Smooth muscle cell of bladder (primary cell): ENCODE data around the gene HEG1. TPM values are rescaled to one million over a fixed set of nuclear protein-coding genes. Genes with fewer than 3 reads are reported as not detected.

ENCODE experiments used
- total RNA-seq: library from RNA; depleted of rRNA; stranded (reverse); fragments of >200 nt; gene quantifications from 2 replicates; pipeline ENCODE4 v1.2.3, GENCODE V29; 2014

HEG1 gene, protein sequence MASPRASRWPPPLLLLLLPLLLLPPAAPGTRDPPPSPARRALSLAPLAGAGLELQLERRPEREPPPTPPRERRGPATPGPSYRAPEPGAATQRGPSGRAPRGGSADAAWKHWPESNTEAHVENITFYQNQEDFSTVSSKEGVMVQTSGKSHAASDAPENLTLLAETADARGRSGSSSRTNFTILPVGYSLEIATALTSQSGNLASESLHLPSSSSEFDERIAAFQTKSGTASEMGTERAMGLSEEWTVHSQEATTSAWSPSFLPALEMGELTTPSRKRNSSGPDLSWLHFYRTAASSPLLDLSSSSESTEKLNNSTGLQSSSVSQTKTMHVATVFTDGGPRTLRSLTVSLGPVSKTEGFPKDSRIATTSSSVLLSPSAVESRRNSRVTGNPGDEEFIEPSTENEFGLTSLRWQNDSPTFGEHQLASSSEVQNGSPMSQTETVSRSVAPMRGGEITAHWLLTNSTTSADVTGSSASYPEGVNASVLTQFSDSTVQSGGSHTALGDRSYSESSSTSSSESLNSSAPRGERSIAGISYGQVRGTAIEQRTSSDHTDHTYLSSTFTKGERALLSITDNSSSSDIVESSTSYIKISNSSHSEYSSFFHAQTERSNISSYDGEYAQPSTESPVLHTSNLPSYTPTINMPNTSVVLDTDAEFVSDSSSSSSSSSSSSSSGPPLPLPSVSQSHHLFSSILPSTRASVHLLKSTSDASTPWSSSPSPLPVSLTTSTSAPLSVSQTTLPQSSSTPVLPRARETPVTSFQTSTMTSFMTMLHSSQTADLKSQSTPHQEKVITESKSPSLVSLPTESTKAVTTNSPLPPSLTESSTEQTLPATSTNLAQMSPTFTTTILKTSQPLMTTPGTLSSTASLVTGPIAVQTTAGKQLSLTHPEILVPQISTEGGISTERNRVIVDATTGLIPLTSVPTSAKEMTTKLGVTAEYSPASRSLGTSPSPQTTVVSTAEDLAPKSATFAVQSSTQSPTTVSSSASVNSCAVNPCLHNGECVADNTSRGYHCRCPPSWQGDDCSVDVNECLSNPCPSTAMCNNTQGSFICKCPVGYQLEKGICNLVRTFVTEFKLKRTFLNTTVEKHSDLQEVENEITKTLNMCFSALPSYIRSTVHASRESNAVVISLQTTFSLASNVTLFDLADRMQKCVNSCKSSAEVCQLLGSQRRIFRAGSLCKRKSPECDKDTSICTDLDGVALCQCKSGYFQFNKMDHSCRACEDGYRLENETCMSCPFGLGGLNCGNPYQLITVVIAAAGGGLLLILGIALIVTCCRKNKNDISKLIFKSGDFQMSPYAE (N-terminal part only)
- 197 and 248 TPM in 2 replicates for total RNA-seq

DNA sequence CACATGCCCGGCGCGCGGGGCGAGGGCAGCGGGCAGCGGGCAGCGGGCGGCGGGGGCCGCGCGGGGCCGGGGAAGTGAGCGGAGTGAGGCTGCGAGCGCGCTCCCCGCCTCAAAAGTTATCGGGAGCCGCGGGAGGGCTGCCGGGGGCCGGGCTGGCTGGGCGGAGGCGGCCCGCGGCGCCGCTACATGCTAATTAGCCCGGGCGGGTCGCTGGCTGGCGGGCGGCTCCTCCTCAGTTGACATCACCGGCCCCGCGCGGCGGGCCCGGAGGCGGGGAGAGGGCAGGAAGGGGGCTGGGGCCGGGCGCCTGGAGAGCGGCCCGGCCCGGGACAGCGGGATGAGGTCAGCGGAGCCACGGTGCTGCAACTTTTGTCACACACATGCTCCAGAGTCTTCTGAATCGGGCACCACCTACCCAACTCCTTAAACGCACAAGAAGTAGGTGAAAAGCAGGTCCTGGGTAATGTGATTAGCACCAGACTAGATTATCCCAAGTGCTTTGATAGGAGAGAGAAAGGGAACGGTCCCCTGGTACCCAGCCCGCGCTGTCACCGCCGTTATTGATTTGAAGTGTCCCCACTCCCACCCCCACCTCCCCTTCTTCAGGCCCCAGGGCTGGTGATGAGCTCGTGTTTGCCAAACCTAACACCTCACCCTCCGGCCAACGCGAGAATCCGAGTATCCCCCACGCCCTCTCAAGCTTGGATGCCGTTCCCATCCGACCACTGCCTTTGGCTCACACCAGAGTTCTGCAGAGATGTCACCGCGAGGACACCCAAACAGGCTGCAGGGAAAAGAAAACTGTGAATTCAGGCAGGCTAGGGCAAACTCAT lies at the start of gene HEG1:
TSS of gene HEG1 (minus strand) at position 85 of the 833 bp plus-strand sequence. CDS start 107 bp downstream, outside the sequence.

DNA sequence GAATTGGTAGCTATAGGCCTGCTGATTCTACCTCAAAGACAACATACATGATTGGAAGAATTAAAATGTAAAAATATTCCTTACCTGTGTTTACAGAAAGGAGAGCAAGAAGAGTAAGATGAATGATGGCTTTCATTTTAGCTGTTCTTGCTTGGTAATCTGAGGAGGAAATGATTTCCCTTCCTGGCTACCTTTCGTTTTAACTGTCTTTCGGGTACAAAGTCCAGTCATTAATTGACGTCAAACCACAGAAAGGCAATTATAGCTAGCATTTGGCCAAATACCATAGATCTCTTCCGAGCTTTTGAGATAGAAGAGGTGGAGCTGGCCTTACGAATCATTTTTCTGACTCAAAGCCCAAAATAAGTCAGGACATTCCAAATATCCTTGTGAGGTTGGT lies 121.2 kb downstream of the HEG1 start, which contains the start of gene MUC13:
TSS of gene MUC13 (minus strand) at position 175 of the 400 bp plus-strand sequence. CDS start at position 136, 39 bp downstream.

Other genes starting within 250 kb of the HEG1 start
- gene ITGB5, start 168.6 kb downstream of the HEG1 start, total RNA-seq, result 358 and 471 TPM in 2 replicates
- gene MUC13, start 121.2 kb downstream of the HEG1 start, total RNA-seq, result 0.14 and 0.18 TPM in 2 replicates
- 45.4 and 79.0 TPM in 2 replicates for gene SLC12A8, start 156.8 kb upstream of the HEG1 start, total RNA-seq